Measurements from ENCODE around the gene CSTF3.

CSTF3 gene

GRCh38 chr11:33072465-33072864, 88.8 kb downstream of the CSTF3 start:
- H3K4me3 ChIP-seq (ENCODE audit: low read length) = no peak overlapping the region
- H3K4me1 ChIP-seq (ENCODE audit: control insufficient read depth, low read length) = no peaks in the 10 kb centered on the region
- no peaks in the 10 kb centered on the region for H3K79me2 ChIP-seq (ENCODE audit: control insufficient read depth, low read length)
- H3K4me2 ChIP-seq (ENCODE audit: low read length) = no peak overlapping the region
- TF ChIP-seq CTCF (IDR thresholded peaks at IDR 0.05; ENCODE audit: low read depth, low read length, poor library complexity, severe bottlenecking) = no peak
- no peak for TF ChIP-seq EZH2phosphoT487 (IDR thresholded peaks at IDR 0.05; ENCODE audit: borderline replicate concordance, low read length)
- no peaks in the 10 kb centered on the region for H3F3A ChIP-seq (ENCODE audit: control insufficient read depth, insufficient read depth)
- peaks cover 17% of the 10 kb centered on the region for H3K36me3 ChIP-seq (ENCODE audit: control insufficient read depth, low read length)
- H3K9me2 ChIP-seq (replicated peaks; ENCODE audit: control insufficient read depth, low read length) = no peaks in the 10 kb centered on the region
- no peaks in the 10 kb centered on the region for H3K9me3 ChIP-seq (ENCODE audit: control insufficient read depth, insufficient read depth, low read length)
- H3K27ac ChIP-seq (ENCODE audit: low read depth, low read length) = no peak overlapping the region
- H4K20me1 ChIP-seq (ENCODE audit: control insufficient read depth, insufficient read depth, low read depth, low read length) = 0 out of 2 replicates have a peak, but pooled peaks cover 4% of the 10 kb centered on the region
- H3K27me3 ChIP-seq (ENCODE audit: control insufficient read depth, low read length) = no peaks in the 10 kb centered on the region

- Histone ChIP-seq H3K4me3 (ENCODE audit: low read length) (no peak overlapping the region), H3K79me2 (ENCODE audit: control insufficient read depth, low read length) (no peaks in the 10 kb centered on the region), H4K20me1 (ENCODE audit: control insufficient read depth, insufficient read depth, low read depth, low read length) (0 out of 2 replicates have a peak, but pooled peaks cover 4% of the 10 kb centered on the region), H3K4me1 (ENCODE audit: control insufficient read depth, low read length) (peaks cover 18% of the 10 kb centered on the region), H3F3A (ENCODE audit: control insufficient read depth, insufficient read depth) (no peaks in the 10 kb centered on the region), H3K36me3 (ENCODE audit: control insufficient read depth, low read length) (peaks cover 27% of the 10 kb centered on the region), H3K27ac (ENCODE audit: low read depth, low read length) (no peak overlapping the region), H3K9me2 (replicated peaks; ENCODE audit: control insufficient read depth, low read length) (no peaks in the 10 kb centered on the region), H3K27me3 (ENCODE audit: control insufficient read depth, low read length) (no peaks in the 10 kb centered on the region), H3K9me3 (ENCODE audit: control insufficient read depth, insufficient read depth, low read length) (no peaks in the 10 kb centered on the region), H3K4me2 (ENCODE audit: low read length) (no peak overlapping the region)
- no peak for TF ChIP-seq CTCF (IDR thresholded peaks at IDR 0.05; ENCODE audit: low read depth, low read length, poor library complexity, severe bottlenecking)
- no peak for TF ChIP-seq EZH2phosphoT487 (IDR thresholded peaks at IDR 0.05; ENCODE audit: borderline replicate concordance, low read length)
Measured at GRCh38 chr11:33068611-33069340, 92.5 kb downstream of the CSTF3 start.

GRCh38 chr11:33067294-33067693, 94.0 kb downstream of the CSTF3 start:
- no peaks in the 10 kb centered on the region for H3K9me3 ChIP-seq (ENCODE audit: control insufficient read depth, insufficient read depth, low read length)
- peaks cover 24% of the 10 kb centered on the region for H3K4me1 ChIP-seq (ENCODE audit: control insufficient read depth, low read length)
- H3K27me3 ChIP-seq (ENCODE audit: control insufficient read depth, low read length) = no peaks in the 10 kb centered on the region
- H3K9me2 ChIP-seq (replicated peaks; ENCODE audit: control insufficient read depth, low read length) = no peaks in the 10 kb centered on the region
- H3K36me3 ChIP-seq (ENCODE audit: control insufficient read depth, low read length) = peaks cover 21% of the 10 kb centered on the region
- no peak overlapping the region for H3K27ac ChIP-seq (ENCODE audit: low read depth, low read length)
- TF ChIP-seq CTCF (IDR thresholded peaks at IDR 0.05; ENCODE audit: low read depth, low read length, poor library complexity, severe bottlenecking) = no peak
- no peak for TF ChIP-seq EZH2phosphoT487 (IDR thresholded peaks at IDR 0.05; ENCODE audit: borderline replicate concordance, low read length)
- H3K79me2 ChIP-seq (ENCODE audit: control insufficient read depth, low read length) = no peaks in the 10 kb centered on the region
- H3K4me2 ChIP-seq (ENCODE audit: low read length) = no peak overlapping the region
- H4K20me1 ChIP-seq (ENCODE audit: control insufficient read depth, insufficient read depth, low read depth, low read length) = 0 out of 2 replicates have a peak, but pooled peaks cover 4% of the 10 kb centered on the region
- H3K4me3 ChIP-seq (ENCODE audit: low read length) = no peak overlapping the region
- no peaks in the 10 kb centered on the region for H3F3A ChIP-seq (ENCODE audit: control insufficient read depth, insufficient read depth)

All from DOHH2 (cell line).